ENCODE data around the gene NUP210. TPM values are rescaled to one million over a fixed set of nuclear protein-coding genes. Genes with fewer than 3 reads are reported as not detected.

Gene NUP210
- total and polyA plus RNA-seq, 2 experiments from 2014 or later, result 13.8 to 73.9 TPM

GRCh38 chr3:13426591-13426990 is 6.5 kb upstream of the NUP210 start (continued):
- TF ChIP-seq ZNF462 (CRISPR knock-in tag; IDR thresholded peaks at IDR 0.05), result no peak
- TF ChIP-seq EZH2 (IDR thresholded peaks at IDR 0.05; ENCODE audit: low read depth, unreplicated experiment), result no peak
- TF ChIP-seq REST (IDR thresholded peaks at IDR 0.05; ENCODE audit: unreplicated experiment), result no peak
- TF ChIP-seq ETS1 (IDR thresholded peaks at IDR 0.05), result no peak
- TF ChIP-seq JUNB (IDR thresholded peaks at IDR 0.05; ENCODE audit: unreplicated experiment), result no peak
- no peak for TF ChIP-seq ZNF114 (CRISPR knock-in tag; IDR thresholded peaks at IDR 0.05)
- no peak for TF ChIP-seq STAT1 (IDR thresholded peaks at IDR 0.05; ENCODE audit: unreplicated experiment)
- TF ChIP-seq CREB1 (CRISPR knock-in tag; IDR thresholded peaks at IDR 0.05; ENCODE audit: low read depth), result no peak

Measured in GM23338 (cell line).